HepG2 (cell line): ENCODE results near the gene MARK2. TPM values are rescaled to one million over a fixed set of nuclear protein-coding genes. Genes with fewer than 3 reads are reported as not detected.
A peak's percentile ranks its signal among the peaks of the same experiment; 100 is the strongest.

Experiments used
- ATAC-seq: fragments of 200-7000 bp; cut with Tn5 transposase; 3 replicates; pipeline ENCODE4 v1.9.1; 2020; ENCODE audit warnings: mild to moderate bottlenecking, moderate library complexity
- BruUV-seq: library from RNA; stranded (reverse); fragments of 400-500 nt; replicated peaks from 2 replicates; lab custom pipeline; 2021; lab: Mats Ljungman, UMichigan
- CTCF ChIA-PET: fragments of 300-600 bp; formaldehyde crosslinking; extraction: SDS; loops from one replicate; lab custom pipeline; 2021; ENCODE audit warnings: low total read pairs, inconsistent platforms, low intra/inter-chr PET ratio; lab: Yijun Ruan, JAX
- POLR2A ChIA-PET: fragments of 350-600 bp; sonication (Branson Sonifier 250); formaldehyde crosslinking; loops from one replicate; lab custom pipeline; 2020; ENCODE audit warnings: antibody characterized with exemption, inconsistent platforms; lab: Yijun Ruan, JAX
- DNase-seq: peaks from one replicate; pipeline ENCODE4 v3.0.0-alpha.2; 2015; ENCODE audit warnings: low spot score
- FAIRE-seq: peaks from 3 replicates; lab custom pipeline; 2011; peaks lifted over from hg19 to GRCh38; lab: Jason Lieb, UNC
- H2AFZ ChIP-seq: one replicate; pipeline ENCODE4 v1.6.1; 2011; ENCODE audit warnings: low read length, inconsistent platforms
- H3K27ac ChIP-seq: fragments of 300-600 bp; 3 replicates; pipeline ENCODE4 v1.8.0; 2011; ENCODE audit warnings: mixed run types, mild to moderate bottlenecking, mixed read lengths, low read length, inconsistent platforms; ENCODE audit not compliant: insufficient read depth; ENCODE audit errors: extremely low read length
- H3K27me3 ChIP-seq, 2 experiments: fragments of 200-600 bp in 1 of 2; 2 replicates in 1 of 2; 3 replicates in 1 of 2; pipeline versions ENCODE4 v1.6.0 to v1.8.0; 2011; ENCODE audit warnings: low read length in 2 of 2, mild to moderate bottlenecking in 2 of 2, moderate library complexity in 2 of 2, inconsistent platforms in 1 of 2; ENCODE audit not compliant: insufficient read depth in 2 of 2, control insufficient read depth in 1 of 2
- H3K36me3 ChIP-seq, 2 experiments: fragments of 200-600 bp in 1 of 2; replicated peaks in 1 of 2; 2 replicates in 1 of 2; 3 replicates in 1 of 2; pipeline versions ENCODE4 v1.5.1 to v1.8.0; 2011; ENCODE audit warnings: low read length in 2 of 2, inconsistent platforms in 1 of 2; ENCODE audit not compliant: insufficient read depth in 2 of 2, control insufficient read depth in 1 of 2
- H3K4me1 ChIP-seq: 2 replicates; pipeline ENCODE4 v1.5.1; 2012; ENCODE audit warnings: low read length, inconsistent platforms; ENCODE audit not compliant: insufficient read depth
- H3K4me2 ChIP-seq: 2 replicates; pipeline ENCODE4 v1.6.0; 2011; ENCODE audit warnings: low read depth, low read length, inconsistent platforms
- H3K4me3 ChIP-seq, 3 experiments: fragments of 200-600 bp in 1 of 3; sonication (generic), shearing (Covaris generic) in 1 of 3; replicated peaks in 1 of 3; 2 replicates each; pipeline ENCODE4 v1.5.1; 2011 to 2016; ENCODE audit warnings: low read length in 3 of 3, inconsistent platforms in 2 of 3, low read depth in 2 of 3, mild to moderate bottlenecking in 2 of 3, control low read depth in 1 of 3, mixed read lengths in 1 of 3; ENCODE audit not compliant: insufficient read depth in 1 of 3
- H3K79me2 ChIP-seq: one replicate; pipeline ENCODE4 v1.6.1; 2011; ENCODE audit warnings: low read length, inconsistent platforms; ENCODE audit not compliant: insufficient read depth
- H3K9ac ChIP-seq: 2 replicates; pipeline ENCODE4 v1.6.0; 2011; ENCODE audit warnings: mild to moderate bottlenecking, low read depth, low read length, inconsistent platforms; ENCODE audit not compliant: insufficient read depth
- H3K9me3 ChIP-seq: 2 replicates; pipeline ENCODE4 v1.5.1; 2012; ENCODE audit warnings: mild to moderate bottlenecking, low read length
- H4K20me1 ChIP-seq: 2 replicates; pipeline ENCODE4 v1.6.0; 2011; ENCODE audit warnings: inconsistent platforms, mild to moderate bottlenecking, low read length, moderate library complexity; ENCODE audit not compliant: insufficient read depth
- NAIF1 ChIP-seq: sonication (generic); formaldehyde crosslinking; IDR thresholded peaks from 2 replicates; pipeline ENCODE4 v1.5.0; 2020; ENCODE audit warnings: mild to moderate bottlenecking, missing genetic modification reagents, borderline replicate concordance
- PCBP2 ChIP-seq: fragments of 200-400 bp; formaldehyde crosslinking; optimal IDR thresholded peaks from 2 replicates; pipeline ENCODE3; 2018; ENCODE audit warnings: low read length, low read depth; ENCODE audit not compliant: poor library complexity, severe bottlenecking
- RFXANK ChIP-seq: IDR thresholded peaks from 2 replicates; pipeline ENCODE4 v1.6.1; 2016
- SALL2 ChIP-seq: sonication (generic); formaldehyde crosslinking; IDR thresholded peaks from 2 replicates; pipeline ENCODE4 v1.8.1; 2023; ENCODE audit warnings: mild to moderate bottlenecking, missing genetic modification reagents, inconsistent platforms
- SIN3A ChIP-seq: IDR thresholded peaks from 2 replicates; pipeline ENCODE4 v1.6.1; 2011; ENCODE audit warnings: low read depth, mild to moderate bottlenecking, control low read depth, low read length, borderline replicate concordance
- U2AF2 ChIP-seq: fragments of 200-400 bp; formaldehyde crosslinking; IDR thresholded peaks from 2 replicates; pipeline ENCODE4 v1.6.1; 2017; ENCODE audit warnings: low read depth, mild to moderate bottlenecking, low read length
- XBP1 ChIP-seq: sonication (generic); formaldehyde crosslinking; IDR thresholded peaks from 2 replicates; pipeline ENCODE4 v1.5.0; 2020; ENCODE audit warnings: missing genetic modification reagents
- ZKSCAN1 ChIP-seq: fragments of 150-350 bp; IDR thresholded peaks from 2 replicates; pipeline ENCODE4 v1.6.1; 2014; ENCODE audit warnings: low read length
- ZNF10 ChIP-seq: sonication (generic); formaldehyde crosslinking; IDR thresholded peaks from 2 replicates; pipeline ENCODE4 v1.4.0; 2020; ENCODE audit warnings: mild to moderate bottlenecking, low read depth, missing genetic modification reagents, borderline replicate concordance
- ZNF121 ChIP-seq: sonication (generic); formaldehyde crosslinking; IDR thresholded peaks from 2 replicates; pipeline ENCODE4 v1.5.0; 2020; ENCODE audit warnings: mild to moderate bottlenecking, missing genetic modification reagents
- ZNF253 ChIP-seq: sonication (generic); formaldehyde crosslinking; IDR thresholded peaks from 2 replicates; pipeline ENCODE4 v1.8.0; 2022; ENCODE audit warnings: mild to moderate bottlenecking, missing genetic modification reagents, borderline replicate concordance
- ZNF350 ChIP-seq: sonication (generic); formaldehyde crosslinking; IDR thresholded peaks from 2 replicates; pipeline ENCODE4 v1.4.0; 2020; ENCODE audit warnings: mild to moderate bottlenecking, low read depth, missing genetic modification reagents, borderline replicate concordance
- ZNF570 ChIP-seq: sonication (generic); formaldehyde crosslinking; IDR thresholded peaks from 2 replicates; pipeline ENCODE4 v1.4.0; 2020; ENCODE audit warnings: mild to moderate bottlenecking, missing genetic modification reagents, borderline replicate concordance
- ZNF678 ChIP-seq: sonication (generic); formaldehyde crosslinking; IDR thresholded peaks from 2 replicates; pipeline ENCODE4 v1.4.0; 2020; ENCODE audit warnings: mild to moderate bottlenecking, missing genetic modification reagents
- ZNF703 ChIP-seq: sonication (generic); formaldehyde crosslinking; IDR thresholded peaks from 2 replicates; pipeline ENCODE4 v1.5.1; 2020; ENCODE audit warnings: missing genetic modification reagents, mild to moderate bottlenecking, moderate library complexity, borderline replicate concordance
- ZNF792 ChIP-seq: IDR thresholded peaks from 2 replicates; pipeline ENCODE4 v1.6.1; 2016
- ZNF83 ChIP-seq: sonication (generic); formaldehyde crosslinking; IDR thresholded peaks from 2 replicates; pipeline ENCODE4 v1.4.0; 2020; ENCODE audit warnings: missing genetic modification reagents, mild to moderate bottlenecking, borderline replicate concordance
- ZNF879 ChIP-seq: sonication (generic); formaldehyde crosslinking; IDR thresholded peaks from 2 replicates; pipeline ENCODE4 v1.8.1; 2023; ENCODE audit warnings: missing genetic modification reagents
- WGBS: methylation state at CpG from one replicate; pipeline ENCODE4 v1.1.6; 2017; ENCODE audit warnings: low lambda C conversion rate; 5-methylcytosine and 5-hydroxymethylcytosine counted together
- in situ Hi-C: cut with HindIII; loops from 2 replicates; pipeline ENCODE4 v1.10.0; 2017; ENCODE audit warnings: low pct_unique_long_range_greater_than_20kb; ENCODE audit not compliant: extremely low pct_ligation_motif_present
- intact Hi-C: fragments of 100-400 bp; cut with micrococcal nuclease; formaldehyde crosslinking; loops from one replicate; pipeline ENCODE4 v1.10.0; 2022; ENCODE audit not compliant: unreplicated experiment
- polyA plus RNA-seq, 8 experiments: library from polyadenylated mRNA; depleted of rRNA in 3 of 8; stranded (reverse) in 7 of 8; unstranded in 1 of 8; fragments of >200 nt; fragmentation: Illumina TruSeq in 4 of 8; extraction: Trizol in 4 of 8; gene quantifications; 2 replicates each; pipeline versions ENCODE4 v1.2.1 to v1.2.3, GENCODE V29; 2011 to 2016; ENCODE audit warnings: low read depth in 4 of 8, missing spikeins in 1 of 8, mixed read lengths in 1 of 8; ENCODE audit not compliant: insufficient read depth in 1 of 8
- total RNA-seq, 5 experiments: library from RNA; depleted of rRNA; stranded (reverse); fragments of >200 nt; fragmentation: Illumina TruSeq; extraction: Trizol; gene quantifications; 2 replicates each; pipeline ENCODE4 v1.2.3, GENCODE V29; 2016; ENCODE audit warnings: low read depth in 1 of 5
- TF ChIP-seq, protein P1 (sequence below): sonication (generic); formaldehyde crosslinking; IDR thresholded peaks from 2 replicates; pipeline ENCODE4 v1.4.0; 2020; ENCODE audit warnings: missing genetic modification reagents
- TF ChIP-seq, protein P2 (sequence below): IDR thresholded peaks from 2 replicates; pipeline ENCODE4 v1.6.1; 2016; ENCODE audit warnings: control low read depth

The MARK2 gene
- total and polyA plus RNA-seq, 2 of the 13 experiments (the other 11 are each of a cell fraction or from before 2014, with no cell fraction given): 13.5 to 13.9 TPM

DNA sequence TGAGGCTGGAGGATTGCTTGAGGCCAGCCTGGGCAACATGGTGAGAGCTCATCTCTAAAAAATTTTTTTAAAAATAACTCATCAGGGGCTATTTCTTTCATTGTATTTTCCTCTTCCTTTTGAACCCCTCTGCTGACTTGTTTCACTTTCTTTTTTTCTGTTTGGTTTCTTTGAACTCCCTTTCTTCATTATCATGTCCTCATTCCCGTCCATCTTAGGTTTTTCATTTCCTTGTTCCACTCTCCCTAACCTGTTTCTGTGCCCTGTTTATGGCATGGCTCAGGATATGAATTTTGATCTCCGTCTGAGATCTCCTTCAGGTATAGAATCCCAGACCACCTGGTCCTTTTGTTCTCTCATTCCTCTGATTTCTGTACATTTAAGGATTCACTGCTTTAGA is 12.5 kb downstream of the MARK2 start:
- CTCF ChIA-PET: no interaction called here
- Histone ChIP-seq H4K20me1 (no peaks in the 10 kb centered on the region), H3K9me3 (no peaks in the 10 kb centered on the region), H3K4me2 (0 out of 2 replicates have a peak overlapping the region, but pooled peaks have one; percentile 31), H3K36me3 (peaks cover 0 to 1% of the 10 kb centered on the region in 2 experiments; a peak in 2 of 5 replicates), H2AFZ (no peak overlapping the region), H3K4me1 (peaks cover 47% of the 10 kb centered on the region), H3K9ac (no peak overlapping the region), H3K79me2 (peaks cover 41% of the 10 kb centered on the region), H3K27me3 (no peaks in the 10 kb centered on the region), H3K4me3 (no peak overlapping the region), H3K27ac (peak overlapping the region; percentile 0)
- DNase-seq: no peak
- no peak for FAIRE-seq
- intact Hi-C loops (no loop called here), in situ Hi-C loops (no loop called here)
- POLR2A ChIA-PET: interaction anchor here (0.5 to 1.6 kb wide), 4 partner anchors 10 to 111 kb away, joined by 3 to 6 read pairs (median 4); partner anchors contain the start of gene MARK2
- WGBS: 89% methylated on average over 2 of the region's 2 CpGs
- TF ChIP-seq ZNF570 (CRISPR knock-in tag) (no peak), ZNF253 (no peak), ZNF879 (CRISPR knock-in tag) (no peak), ZNF83 (CRISPR knock-in tag) (no peak), XBP1 (no peak), ZNF121 (CRISPR knock-in tag) (no peak), RFXANK (CRISPR knock-in tag) (no peak), ZNF703 (CRISPR knock-in tag) (no peak), ZNF678 (CRISPR knock-in tag) (no peak), ZNF792 (no peak), SIN3A (no peak), SALL2 (CRISPR knock-in tag) (no peak), NAIF1 (CRISPR knock-in tag) (no peak), PCBP2 (no peak), ZNF350 (CRISPR knock-in tag) (no peak), ZNF10 (CRISPR knock-in tag) (no peak), U2AF2 (no peak), ZKSCAN1 (no peak)
- TF ChIP-seq, protein P1, sequence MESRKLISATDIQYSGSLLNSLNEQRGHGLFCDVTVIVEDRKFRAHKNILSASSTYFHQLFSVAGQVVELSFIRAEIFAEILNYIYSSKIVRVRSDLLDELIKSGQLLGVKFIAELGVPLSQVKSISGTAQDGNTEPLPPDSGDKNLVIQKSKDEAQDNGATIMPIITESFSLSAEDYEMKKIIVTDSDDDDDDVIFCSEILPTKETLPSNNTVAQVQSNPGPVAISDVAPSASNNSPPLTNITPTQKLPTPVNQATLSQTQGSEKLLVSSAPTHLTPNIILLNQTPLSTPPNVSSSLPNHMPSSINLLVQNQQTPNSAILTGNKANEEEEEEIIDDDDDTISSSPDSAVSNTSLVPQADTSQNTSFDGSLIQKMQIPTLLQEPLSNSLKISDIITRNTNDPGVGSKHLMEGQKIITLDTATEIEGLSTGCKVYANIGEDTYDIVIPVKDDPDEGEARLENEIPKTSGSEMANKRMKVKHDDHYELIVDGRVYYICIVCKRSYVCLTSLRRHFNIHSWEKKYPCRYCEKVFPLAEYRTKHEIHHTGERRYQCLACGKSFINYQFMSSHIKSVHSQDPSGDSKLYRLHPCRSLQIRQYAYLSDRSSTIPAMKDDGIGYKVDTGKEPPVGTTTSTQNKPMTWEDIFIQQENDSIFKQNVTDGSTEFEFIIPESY (CRISPR knock-in tag): no peak
- TF ChIP-seq, protein P2, sequence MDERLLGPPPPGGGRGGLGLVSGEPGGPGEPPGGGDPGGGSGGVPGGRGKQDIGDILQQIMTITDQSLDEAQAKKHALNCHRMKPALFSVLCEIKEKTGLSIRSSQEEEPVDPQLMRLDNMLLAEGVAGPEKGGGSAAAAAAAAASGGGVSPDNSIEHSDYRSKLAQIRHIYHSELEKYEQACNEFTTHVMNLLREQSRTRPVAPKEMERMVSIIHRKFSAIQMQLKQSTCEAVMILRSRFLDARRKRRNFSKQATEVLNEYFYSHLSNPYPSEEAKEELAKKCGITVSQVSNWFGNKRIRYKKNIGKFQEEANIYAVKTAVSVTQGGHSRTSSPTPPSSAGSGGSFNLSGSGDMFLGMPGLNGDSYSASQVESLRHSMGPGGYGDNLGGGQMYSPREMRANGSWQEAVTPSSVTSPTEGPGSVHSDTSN (CRISPR knock-in tag): no peak
- ATAC-seq: no peak
- no TSS peak for BruUV-seq
